HepG2 (cell line): ENCODE measurements around the gene GRHL1. TPM values are rescaled to one million over a fixed set of nuclear protein-coding genes. Genes with fewer than 3 reads are reported as not detected.

Source experiments
- ARNT2 ChIP-seq: sonication (generic); formaldehyde crosslinking; IDR thresholded peaks from 2 replicates; pipeline ENCODE4 v1.8.0; 2022; ENCODE audit warnings: mild to moderate bottlenecking, low read depth, missing genetic modification reagents, moderate library complexity
- CBFB ChIP-seq: sonication (generic); formaldehyde crosslinking; IDR thresholded peaks from 2 replicates; pipeline ENCODE4 v1.4.0; 2020; ENCODE audit warnings: missing genetic modification reagents
- DNMT3B ChIP-seq: conservative IDR thresholded peaks from 2 replicates; pipeline ENCODE4 v1.6.1; 2016; ENCODE audit warnings: missing biosample characterization, control low read depth
- E2F5 ChIP-seq: sonication (generic); formaldehyde crosslinking; conservative IDR thresholded peaks from 2 replicates; pipeline ENCODE4 v1.4.0; 2020; ENCODE audit warnings: missing genetic modification reagents
- EZH2 ChIP-seq: conservative IDR thresholded peaks from 2 replicates; pipeline ENCODE4 v1.6.1; 2012; ENCODE audit warnings: mild to moderate bottlenecking, low read depth, low read length, moderate library complexity
- FOXA1 ChIP-seq, 2 experiments: fragments of 450-650 bp in 1 of 2; sonication (generic) in 1 of 2; formaldehyde crosslinking in 1 of 2; IDR thresholded peaks; 2 replicates each; pipeline versions ENCODE4 v1.4.0 to v1.6.1; 2016 to 2020; ENCODE audit warnings: missing genetic modification reagents in 1 of 2
- GTF2F1 ChIP-seq: fragments of 150-350 bp; IDR thresholded peaks from 2 replicates; pipeline ENCODE4 v1.6.1; 2014; ENCODE audit warnings: low read length
- KLF15 ChIP-seq: sonication (generic); formaldehyde crosslinking; IDR thresholded peaks from 2 replicates; pipeline ENCODE4 v1.8.1; 2023; ENCODE audit warnings: borderline replicate concordance, mild to moderate bottlenecking, inconsistent platforms, missing genetic modification reagents, mixed read lengths
- LCORL ChIP-seq, 2 experiments: fragments of 450-650 bp in 1 of 2; sonication (generic) in 1 of 2; formaldehyde crosslinking in 1 of 2; IDR thresholded peaks; 2 replicates each; pipeline versions ENCODE4 v1.5.0 to v1.6.1; 2017 to 2020; ENCODE audit warnings: antibody characterized with exemption in 1 of 2, missing genetic modification reagents in 1 of 2
- MATR3 ChIP-seq: sonication (generic); formaldehyde crosslinking; IDR thresholded peaks from 2 replicates; pipeline ENCODE4 v1.4.0; 2020; ENCODE audit warnings: missing genetic modification reagents
- MTF1 ChIP-seq: sonication (generic); formaldehyde crosslinking; IDR thresholded peaks from 2 replicates; pipeline ENCODE4 v1.5.0; 2020; ENCODE audit warnings: missing genetic modification reagents
- POLR2A ChIP-seq, 2 experiments: IDR thresholded peaks; 2 replicates each; pipeline ENCODE4 v1.6.1; 2011; ENCODE audit warnings: low read depth in 2 of 2, low read length in 2 of 2, mild to moderate bottlenecking in 1 of 2, moderate library complexity in 1 of 2; ENCODE audit not compliant: insufficient read depth in 1 of 2
- RFX5 ChIP-seq: IDR thresholded peaks from 2 replicates; pipeline ENCODE4 v1.6.1; 2011; ENCODE audit warnings: low read depth, low read length, improper control_type of control experiment
- SETDB1 ChIP-seq: sonication (generic); formaldehyde crosslinking; IDR thresholded peaks from 2 replicates; pipeline ENCODE4 v1.5.1; 2020; ENCODE audit warnings: missing genetic modification reagents, mild to moderate bottlenecking, borderline replicate concordance
- TBP ChIP-seq: sonication (generic); formaldehyde crosslinking; IDR thresholded peaks from 2 replicates; pipeline ENCODE4 v1.5.0; 2020; ENCODE audit warnings: missing genetic modification reagents
- TEAD3 ChIP-seq: optimal IDR thresholded peaks from 2 replicates; pipeline ENCODE3; 2016; ENCODE audit warnings: borderline replicate concordance
- WIZ ChIP-seq: sonication (generic); formaldehyde crosslinking; IDR thresholded peaks from 2 replicates; pipeline ENCODE4 v1.5.1; 2020; ENCODE audit warnings: mild to moderate bottlenecking, missing genetic modification reagents
- ZBTB42 ChIP-seq: sonication (generic); formaldehyde crosslinking; IDR thresholded peaks from 2 replicates; pipeline ENCODE4 v1.5.0; 2020; ENCODE audit warnings: mild to moderate bottlenecking, missing genetic modification reagents
- ZFX ChIP-seq: sonication (generic); formaldehyde crosslinking; IDR thresholded peaks from 2 replicates; pipeline ENCODE4 v1.4.0; 2020; ENCODE audit warnings: mild to moderate bottlenecking, low read depth, missing genetic modification reagents, moderate library complexity
- ZMYM4 ChIP-seq: sonication (generic); formaldehyde crosslinking; IDR thresholded peaks from 2 replicates; pipeline ENCODE4 v1.8.1; 2023; ENCODE audit warnings: mild to moderate bottlenecking, missing genetic modification reagents
- ZNF12 ChIP-seq: sonication (generic); formaldehyde crosslinking; IDR thresholded peaks from 2 replicates; pipeline ENCODE4 v1.5.0; 2020; ENCODE audit warnings: missing genetic modification reagents
- ZNF224 ChIP-seq: sonication (generic); formaldehyde crosslinking; IDR thresholded peaks from 2 replicates; pipeline ENCODE4 v1.5.0; 2020; ENCODE audit warnings: mild to moderate bottlenecking, missing genetic modification reagents
- ZNF274 ChIP-seq: sonication (generic); formaldehyde crosslinking; IDR thresholded peaks from 2 replicates; pipeline ENCODE4 v1.5.1; 2020; ENCODE audit warnings: mild to moderate bottlenecking, missing genetic modification reagents
- ZNF34 ChIP-seq: sonication (generic); formaldehyde crosslinking; IDR thresholded peaks from 2 replicates; pipeline ENCODE4 v1.4.0; 2020; ENCODE audit warnings: mild to moderate bottlenecking, missing genetic modification reagents, borderline replicate concordance
- ZNF567 ChIP-seq: sonication (generic); formaldehyde crosslinking; IDR thresholded peaks from 2 replicates; pipeline ENCODE4 v1.8.1; 2023; ENCODE audit warnings: mild to moderate bottlenecking, missing genetic modification reagents, borderline replicate concordance
- ZNF788 ChIP-seq: sonication (generic); formaldehyde crosslinking; IDR thresholded peaks from 2 replicates; pipeline ENCODE4 v1.5.0; 2020; ENCODE audit warnings: mild to moderate bottlenecking, missing genetic modification reagents, borderline replicate concordance
- polyA plus RNA-seq, 8 experiments: library from polyadenylated mRNA; depleted of rRNA in 3 of 8; stranded (reverse) in 7 of 8; unstranded in 1 of 8; fragments of >200 nt; fragmentation: Illumina TruSeq in 4 of 8; extraction: Trizol in 4 of 8; gene quantifications; 2 replicates each; pipeline versions ENCODE4 v1.2.1 to v1.2.3, GENCODE V29; 2011 to 2016; ENCODE audit warnings: low read depth in 4 of 8, missing spikeins in 1 of 8, mixed read lengths in 1 of 8; ENCODE audit not compliant: insufficient read depth in 1 of 8
- total RNA-seq, 5 experiments: library from RNA; depleted of rRNA; stranded (reverse); fragments of >200 nt; fragmentation: Illumina TruSeq; extraction: Trizol; gene quantifications; 2 replicates each; pipeline ENCODE4 v1.2.3, GENCODE V29; 2016; ENCODE audit warnings: low read depth in 1 of 5
- TF ChIP-seq, protein P1 (sequence below), 2 experiments: sonication (generic) in 1 of 2; formaldehyde crosslinking in 1 of 2; IDR thresholded peaks; 2 replicates each; pipeline versions ENCODE4 v1.4.0 to v1.6.1; 2018 to 2020; ENCODE audit warnings: missing genetic modification reagents in 2 of 2, borderline replicate concordance in 1 of 2, low read depth in 1 of 2, mild to moderate bottlenecking in 1 of 2, missing biosample characterization in 1 of 2

The GRHL1 gene
- total and polyA plus RNA-seq, 2 of the 13 experiments (the other 11 are each of a cell fraction or from before 2014, with no cell fraction given), result 9.3 to 12.0 TPM

GRCh38 chr2:9949239-9949991, 2.1 kb upstream of the GRHL1 start (continued):
- no peak for TF ChIP-seq EZH2
- TF ChIP-seq FOXA1 (IDR thresholded peaks at IDR 0.05), result no peak
- no peak for TF ChIP-seq FOXA1 (CRISPR knock-in tag; IDR thresholded peaks at IDR 0.05)
- peak in 1 of 2 experiments; percentile 66; a peak in 2 of 4 replicates for TF ChIP-seq POLR2A (IDR thresholded peaks at IDR 0.05; ENCODE audit: insufficient read depth in 1 of 2, low read depth in 2 of 2, low read length in 2 of 2)
- no peak for TF ChIP-seq E2F5 (CRISPR knock-in tag)
- TF ChIP-seq ZNF34 (CRISPR knock-in tag), result no peak
- TF ChIP-seq ARNT2, result no peak
- no peak for TF ChIP-seq KLF15 (CRISPR knock-in tag)
- peak; percentile 50; the same call in 1 of the 2 replicates for TF ChIP-seq ZNF274
- TF ChIP-seq LCORL (IDR thresholded peaks at IDR 0.05), result no peak
- TF ChIP-seq LCORL (CRISPR knock-in tag; IDR thresholded peaks at IDR 0.05), result no peak
- TF ChIP-seq, protein P1, sequence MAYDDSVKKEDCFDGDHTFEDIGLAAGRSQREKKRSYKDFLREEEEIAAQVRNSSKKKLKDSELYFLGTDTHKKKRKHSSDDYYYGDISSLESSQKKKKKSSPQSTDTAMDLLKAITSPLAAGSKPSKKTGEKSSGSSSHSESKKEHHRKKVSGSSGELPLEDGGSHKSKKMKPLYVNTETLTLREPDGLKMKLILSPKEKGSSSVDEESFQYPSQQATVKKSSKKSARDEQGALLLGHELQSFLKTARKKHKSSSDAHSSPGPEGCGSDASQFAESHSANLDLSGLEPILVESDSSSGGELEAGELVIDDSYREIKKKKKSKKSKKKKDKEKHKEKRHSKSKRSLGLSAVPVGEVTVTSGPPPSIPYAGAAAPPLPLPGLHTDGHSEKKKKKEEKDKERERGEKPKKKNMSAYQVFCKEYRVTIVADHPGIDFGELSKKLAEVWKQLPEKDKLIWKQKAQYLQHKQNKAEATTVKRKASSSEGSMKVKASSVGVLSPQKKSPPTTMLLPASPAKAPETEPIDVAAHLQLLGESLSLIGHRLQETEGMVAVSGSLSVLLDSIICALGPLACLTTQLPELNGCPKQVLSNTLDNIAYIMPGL (CRISPR knock-in tag; IDR thresholded peaks at IDR 0.05; ENCODE audit: borderline replicate concordance in 1 of 2, low read depth in 1 of 2), result peak in 1 of 2 experiments; percentile 56; a peak in 1 of 4 replicates
- TF ChIP-seq MTF1 (CRISPR knock-in tag), result no peak
- TF ChIP-seq GTF2F1, result no peak
- no peak for TF ChIP-seq ZMYM4
- no peak for TF ChIP-seq MATR3 (CRISPR knock-in tag)
- TF ChIP-seq TEAD3 (CRISPR knock-in tag), result peak; percentile 38
- no peak for TF ChIP-seq ZNF12 (CRISPR knock-in tag)
- TF ChIP-seq ZNF224 (CRISPR knock-in tag), result no peak
- TF ChIP-seq TBP (CRISPR knock-in tag), result no peak
- TF ChIP-seq ZBTB42 (CRISPR knock-in tag), result 0 out of 2 replicates have a peak, but pooled peaks have one; percentile 19
- TF ChIP-seq CBFB (CRISPR knock-in tag), result no peak
- peak; percentile 77 for TF ChIP-seq ZFX (CRISPR knock-in tag)
- TF ChIP-seq DNMT3B (CRISPR knock-in tag), result no peak
- no peak for TF ChIP-seq WIZ (CRISPR knock-in tag)
- no peak for TF ChIP-seq ZNF567 (CRISPR knock-in tag)
- TF ChIP-seq ZNF788 (CRISPR knock-in tag), result no peak; the same call in 1 of the 2 replicates
- no peak for TF ChIP-seq SETDB1 (CRISPR knock-in tag)
- no peak for TF ChIP-seq RFX5
